Stimulated activated CD4-positive, alpha-beta T cell treated with anti-CD3 and anti-CD28 coated beads, TNF-alpha, amount 100 ng/mL, for 1 hour (primary cell): Measurements from ENCODE around the gene F11R.
"Not testable (repeated sequence)": the region's sequence is repeated elsewhere in the genome, so short reads cannot be mapped to it uniquely, and the experiment has no call there.

Experiments
- DNase-seq, 3 donors: peaks; one replicate each; pipeline ENCODE4 v3.0.0-alpha.2; 2020; ENCODE audit warnings: low read depth in 3 of 3, low spot score in 1 of 3

F11R gene

DNA sequence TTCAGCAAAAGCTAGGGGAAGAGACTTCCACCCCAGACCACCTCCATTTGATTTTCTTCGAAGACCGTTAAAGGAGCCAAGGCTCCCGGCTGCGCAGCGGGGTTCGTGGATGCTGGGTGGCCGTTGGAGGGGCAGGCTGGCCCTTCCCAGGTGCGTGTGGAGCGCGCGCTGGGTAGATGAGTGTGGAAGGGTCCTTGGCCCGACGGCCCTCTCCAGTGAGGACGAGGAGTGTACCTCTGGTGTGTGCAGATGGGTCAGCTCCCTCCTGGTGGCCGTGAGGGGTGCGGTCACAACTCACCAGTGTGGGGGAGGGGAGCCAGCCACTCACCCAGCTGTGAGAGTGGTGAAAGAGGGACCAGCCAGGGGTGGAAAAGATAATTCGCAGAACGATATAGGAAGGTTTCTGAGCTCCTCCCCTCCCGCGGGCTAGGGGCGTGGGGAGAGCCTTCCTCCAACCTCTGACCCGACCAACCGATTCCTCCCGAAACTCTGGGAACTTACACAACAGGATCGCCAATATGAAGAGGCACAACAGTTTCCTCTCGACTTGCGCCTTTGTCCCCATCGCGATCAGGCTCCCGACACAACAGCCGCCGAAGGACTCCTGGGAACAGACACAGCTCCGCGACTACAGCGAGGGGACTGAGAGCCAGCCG is at the start of gene F11R:
Gene F11R, minus strand, starts transcription at position 644 of the 656 bp plus-strand sequence. Its CDS starts 79 bp downstream, at position 565.
- DNase-seq: peak in 1 of 3 donors; percentile 12

DNA sequence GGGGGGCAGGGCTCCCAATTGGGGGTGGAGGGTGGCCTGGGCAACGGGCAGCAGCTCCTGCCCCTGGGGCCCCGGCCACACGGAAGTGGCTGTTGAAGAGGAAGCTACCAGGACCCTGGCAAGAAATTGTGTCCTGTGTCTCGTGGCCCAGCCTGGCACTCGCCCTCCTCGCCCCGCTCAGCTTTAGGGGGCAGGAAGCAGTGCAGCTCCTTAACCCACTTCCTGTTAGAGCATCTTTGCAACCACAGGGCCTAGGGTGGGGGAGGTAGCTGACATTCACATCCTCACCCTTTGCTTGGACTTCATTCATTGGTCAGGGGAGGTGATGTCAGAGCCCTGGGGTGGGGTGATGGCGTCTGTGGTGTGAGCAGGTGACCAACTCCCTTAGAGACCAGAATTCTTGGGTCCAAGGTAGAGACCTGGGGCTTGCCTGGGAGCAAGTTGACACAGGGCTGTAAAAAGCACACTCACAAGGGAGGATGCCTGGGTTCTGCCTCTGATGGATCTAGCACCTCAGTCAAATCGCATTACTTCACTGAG is 48.8 kb upstream of the F11R start, which contains the start of gene ARHGAP30:
Gene ARHGAP30, minus strand, starts transcription at position 161 of the 540 bp plus-strand sequence. CDS start 267 bp downstream, outside the sequence.
- DNase-seq: peak; percentile 46 to 64 (median 62)

DNA sequence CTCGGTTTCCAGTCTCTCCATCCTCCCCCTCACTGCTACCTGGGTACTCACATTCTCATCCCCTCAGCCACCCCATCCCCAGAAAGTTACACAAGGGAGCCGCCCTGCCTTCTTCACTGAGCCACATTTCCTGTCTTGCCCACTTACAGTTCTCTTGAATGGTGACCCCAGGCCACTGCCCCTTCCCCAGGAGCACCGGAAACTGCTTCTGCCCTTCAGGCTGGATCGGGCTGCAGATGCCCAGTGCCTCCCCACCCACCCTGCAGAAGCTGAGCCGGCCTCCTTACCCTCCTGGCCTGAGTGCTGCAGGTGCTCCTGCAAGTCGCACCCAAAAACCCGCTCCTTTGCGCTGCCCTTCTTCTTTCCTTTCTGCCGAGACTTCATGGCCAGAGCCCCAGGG is 48.3 kb upstream of the F11R start:
- no peak for DNase-seq

DNA sequence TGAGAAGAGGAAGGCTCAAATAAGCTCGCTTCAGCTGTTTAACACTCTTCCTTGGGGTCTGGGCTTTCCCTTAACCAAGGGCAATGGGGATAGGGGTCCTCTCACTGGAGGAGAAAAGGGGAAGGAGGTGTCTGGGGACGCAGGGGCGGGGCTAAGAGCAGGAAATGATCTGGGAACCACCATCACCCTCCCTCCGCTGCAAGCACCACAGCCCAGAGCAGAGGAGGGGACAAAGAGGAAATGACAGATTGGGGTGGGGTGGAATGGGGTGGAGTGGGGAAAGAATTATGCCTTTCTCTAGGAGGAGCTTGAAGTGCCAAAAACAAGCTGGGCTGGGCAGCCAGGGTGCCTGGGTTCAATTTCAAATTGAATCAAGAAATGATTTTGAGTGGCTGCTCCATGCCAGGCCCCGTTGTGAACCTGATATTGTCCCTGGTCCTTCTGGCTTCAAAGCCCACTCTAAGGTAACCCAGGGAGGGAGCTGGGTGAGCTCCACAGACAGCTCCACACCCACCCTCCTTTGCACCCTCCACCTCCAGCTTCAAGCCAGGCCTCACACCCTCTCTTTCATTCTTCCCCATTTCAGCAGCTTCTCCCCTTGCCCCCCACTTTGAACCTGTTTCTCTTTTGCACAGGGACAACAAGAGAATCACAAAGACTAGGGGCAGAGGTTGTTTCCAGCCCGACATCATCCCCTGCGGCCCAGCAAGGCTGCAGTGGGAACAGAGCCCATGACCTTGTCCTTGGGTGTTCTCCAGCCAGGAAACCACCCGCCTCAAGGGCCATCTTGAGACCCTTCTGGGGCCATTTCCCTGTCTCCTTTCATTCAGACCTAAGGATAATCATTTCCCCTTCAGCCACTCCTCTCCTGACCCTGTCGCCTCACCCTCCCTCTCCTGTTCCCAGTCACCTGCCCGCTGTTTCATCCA is 47.6 kb upstream of the F11R start:
- peak; percentile 51 to 64 (median 60) for DNase-seq

DNA sequence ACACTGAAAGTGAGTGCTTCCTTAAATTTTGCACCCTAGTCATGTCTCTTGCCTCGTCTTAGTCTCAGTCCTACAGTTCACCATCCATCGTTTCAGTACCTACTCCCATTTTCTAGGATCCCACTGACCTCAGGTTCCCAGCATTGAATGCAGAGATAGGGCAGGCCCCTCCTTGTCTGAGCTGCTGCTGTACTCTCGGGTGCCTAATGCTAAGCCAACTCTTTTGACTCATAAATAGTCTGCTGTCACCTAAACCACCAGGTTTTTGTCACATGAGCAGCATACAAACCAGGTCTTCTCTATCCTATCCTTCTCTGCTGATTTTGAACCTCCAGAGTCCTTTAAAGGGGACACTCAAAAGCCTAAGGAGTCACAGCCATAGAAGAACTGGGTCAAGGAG is 45.7 kb upstream of the F11R start:
- DNase-seq: no peak

DNA sequence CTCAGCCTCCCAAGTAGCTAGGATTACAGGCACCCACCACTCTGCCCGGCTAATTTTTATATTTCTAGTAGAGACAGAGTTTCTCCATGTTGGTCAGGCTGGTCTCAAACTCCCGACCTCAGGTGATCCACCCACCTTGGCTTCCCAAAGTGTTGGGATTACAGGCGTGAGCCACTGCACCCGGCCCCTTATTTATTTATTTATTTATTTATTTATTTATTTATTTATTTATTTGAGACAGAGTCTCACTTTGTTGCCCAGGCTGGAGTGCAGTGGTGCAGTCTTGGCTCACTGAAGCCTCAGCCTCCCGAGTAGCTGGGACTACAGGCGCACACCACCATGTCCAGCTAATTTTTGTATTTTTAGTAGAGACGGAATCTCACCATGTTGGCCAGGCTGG is 44.7 kb upstream of the F11R start:
- not testable (repeated sequence) for DNase-seq

DNA sequence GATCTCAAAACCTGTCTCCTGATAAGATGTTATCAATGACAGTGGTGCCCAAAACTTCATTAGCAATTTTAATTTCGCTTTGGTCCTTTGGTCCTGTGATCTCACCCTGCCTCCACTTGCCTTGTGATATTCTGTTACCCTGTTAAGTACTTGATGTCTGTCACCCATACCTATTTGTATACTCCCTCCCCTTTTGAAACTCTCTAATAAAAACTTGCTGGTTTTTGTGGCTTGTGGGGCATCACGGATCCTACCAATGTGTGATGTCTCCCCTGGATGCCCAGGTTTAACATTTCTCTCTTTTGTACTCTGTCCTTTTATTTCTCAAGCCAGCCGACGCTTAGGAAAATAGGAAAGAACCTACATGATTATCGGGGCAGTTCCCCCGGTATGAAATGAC is 43.0 kb upstream of the F11R start:
- DNase-seq: not testable (repeated sequence)

DNA sequence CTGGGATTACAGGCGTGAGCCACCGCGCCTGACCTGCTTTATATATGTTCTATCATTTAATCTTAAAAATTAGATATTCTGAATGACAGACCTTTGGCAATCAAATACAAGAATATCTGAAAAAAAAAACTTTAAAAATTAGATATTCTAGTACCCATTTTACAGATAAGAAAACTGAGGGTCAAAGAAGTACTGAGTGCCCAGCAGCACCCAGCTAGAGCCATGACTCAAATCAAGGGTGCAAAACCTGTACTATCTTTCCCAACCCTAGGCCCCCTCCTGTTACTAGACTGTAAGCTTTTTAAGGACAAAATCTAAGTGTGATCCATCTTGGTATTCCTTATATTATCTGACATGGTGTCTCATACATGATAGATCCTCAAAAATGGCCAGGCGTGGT is 40.5 kb upstream of the F11R start:
- no peak for DNase-seq

DNA sequence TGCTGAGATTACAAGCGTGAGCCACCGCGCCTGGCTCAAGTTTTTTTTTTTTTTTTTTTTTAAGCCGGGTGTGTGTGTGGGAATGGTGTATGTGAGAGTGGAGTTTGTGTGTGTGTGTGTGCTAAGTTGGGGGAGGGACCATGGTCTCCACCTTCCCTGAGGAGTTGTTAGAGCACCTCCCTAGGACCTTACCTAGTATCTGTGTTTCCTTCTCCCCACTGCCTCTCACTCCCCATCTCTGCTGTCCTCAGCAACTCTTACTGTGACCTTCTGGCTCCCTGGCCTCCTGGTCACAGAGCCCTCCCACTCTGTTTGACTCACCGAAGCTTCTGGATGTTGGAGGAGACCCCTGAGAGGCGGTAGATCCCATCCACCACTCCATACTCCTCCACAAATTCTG is 38.3 kb upstream of the F11R start:
- no peak for DNase-seq

GRCh38 chr1:161054805-161055204 is 33.9 kb upstream of the F11R start:
- no peak for DNase-seq

DNA sequence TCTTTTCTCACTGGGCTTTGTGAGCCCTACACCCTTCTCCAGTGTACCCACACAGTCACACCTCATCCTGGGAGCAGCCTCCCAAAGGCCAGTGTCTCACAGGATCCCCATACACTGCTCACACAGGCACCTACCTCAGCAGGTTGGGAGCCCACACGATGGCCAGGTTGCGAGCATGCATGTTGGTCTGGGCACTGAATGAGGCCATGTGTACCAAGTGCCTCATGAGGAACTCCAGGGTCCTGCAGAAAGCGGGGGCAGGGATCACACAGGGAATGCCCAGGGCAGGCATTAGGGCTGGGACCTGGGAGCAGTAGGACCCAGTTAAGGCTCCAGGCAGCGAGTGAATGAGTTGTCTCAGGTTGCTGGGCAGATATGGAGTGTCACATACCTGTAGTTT is 33.3 kb upstream of the F11R start:
- no peak for DNase-seq

GRCh38 chr1:161052899-161053298 is 31.9 kb upstream of the F11R start:
- no peak for DNase-seq

DNA sequence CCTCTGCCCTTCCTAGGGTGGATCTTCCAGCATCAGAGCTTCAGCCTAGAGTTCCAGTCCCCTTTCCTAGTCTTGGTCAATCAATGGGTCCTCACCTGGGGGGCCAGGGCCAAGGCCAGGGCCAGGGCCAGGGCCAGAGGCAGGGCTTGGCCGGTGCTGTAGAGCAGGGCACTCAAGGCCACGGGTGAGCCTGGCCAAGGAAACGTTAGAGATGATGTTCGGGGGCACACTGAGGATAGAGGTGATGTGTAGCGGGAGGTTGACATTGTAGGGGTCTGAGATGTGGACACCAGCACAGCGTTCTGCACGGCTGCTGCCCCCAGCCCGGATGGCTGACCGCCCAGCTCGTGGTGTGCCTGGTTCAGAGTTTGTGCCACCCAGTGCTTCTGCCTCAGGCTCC is 30.3 kb upstream of the F11R start:
- no peak for DNase-seq

DNA sequence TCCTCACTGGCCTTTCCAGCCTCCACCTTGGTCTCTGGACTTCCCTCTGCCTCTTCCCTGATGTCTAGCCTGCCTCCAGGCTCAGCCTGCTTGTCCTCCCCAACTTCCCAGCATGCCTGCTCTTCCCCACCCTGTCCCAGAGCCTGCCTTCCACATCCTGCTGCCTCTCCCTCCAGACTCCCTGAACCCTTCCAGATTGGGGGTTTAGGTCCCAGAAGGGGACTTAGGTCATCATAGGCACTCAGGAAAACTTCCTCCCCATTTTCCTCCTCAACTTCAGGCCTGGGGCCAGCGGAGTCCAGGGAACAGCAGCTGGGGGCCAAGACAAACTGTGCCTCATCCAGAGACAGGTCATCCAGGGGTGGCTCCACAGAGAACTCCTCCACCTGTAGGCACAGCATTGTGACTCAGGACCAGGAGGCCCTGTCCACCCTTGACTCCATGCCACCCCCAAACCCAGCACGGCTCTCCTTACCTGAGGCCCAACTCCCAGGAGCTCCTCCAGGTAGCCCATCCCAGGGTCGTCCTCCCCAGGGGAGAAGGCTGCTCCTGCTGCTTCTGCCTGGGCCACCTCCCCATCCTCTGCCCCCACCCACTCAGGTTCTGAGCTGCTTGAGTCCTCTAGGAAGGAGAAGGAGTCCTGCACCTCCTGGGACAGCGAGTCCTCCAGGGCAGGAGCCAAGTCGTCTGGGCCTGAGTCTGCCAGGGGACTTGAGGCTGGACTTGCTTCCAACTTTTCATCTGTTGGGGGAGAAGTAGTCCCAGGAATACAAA is 28.2 kb upstream of the F11R start:
- no peak for DNase-seq

- no peak for DNase-seq
These were observed 26.8 kb upstream of the F11R start for GRCh38 chr1:161047436-161048420.

DNA sequence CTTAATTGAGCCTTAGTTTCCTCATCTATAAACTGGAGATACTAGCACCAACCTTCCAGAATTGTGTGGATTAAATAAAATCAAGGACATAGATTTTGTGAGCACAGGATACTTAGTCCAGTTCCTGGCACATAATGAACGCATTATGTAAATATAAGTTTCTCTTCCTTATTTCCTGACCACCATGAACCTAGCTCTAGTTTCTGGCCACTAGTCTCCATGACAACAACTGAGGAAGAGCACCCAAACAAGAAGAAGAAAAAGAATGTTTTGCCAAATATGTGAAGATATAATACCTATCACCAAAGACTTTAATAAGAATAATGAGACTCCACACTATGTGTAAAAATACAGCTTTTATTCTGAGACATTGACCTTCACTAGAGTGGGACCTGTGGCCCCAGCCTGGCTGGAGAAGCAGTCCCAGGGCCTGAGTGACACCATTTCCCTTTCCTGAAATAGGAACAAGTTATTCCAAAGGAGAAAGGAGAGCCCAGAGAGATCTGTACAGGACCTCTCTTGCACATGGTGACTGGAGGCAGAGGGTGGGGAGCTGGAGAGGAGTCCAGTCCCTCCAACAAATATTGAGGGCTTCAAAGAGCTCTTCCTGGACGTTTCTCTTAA is 25.8 kb upstream of the F11R start:
- DNase-seq: no peak

DNA sequence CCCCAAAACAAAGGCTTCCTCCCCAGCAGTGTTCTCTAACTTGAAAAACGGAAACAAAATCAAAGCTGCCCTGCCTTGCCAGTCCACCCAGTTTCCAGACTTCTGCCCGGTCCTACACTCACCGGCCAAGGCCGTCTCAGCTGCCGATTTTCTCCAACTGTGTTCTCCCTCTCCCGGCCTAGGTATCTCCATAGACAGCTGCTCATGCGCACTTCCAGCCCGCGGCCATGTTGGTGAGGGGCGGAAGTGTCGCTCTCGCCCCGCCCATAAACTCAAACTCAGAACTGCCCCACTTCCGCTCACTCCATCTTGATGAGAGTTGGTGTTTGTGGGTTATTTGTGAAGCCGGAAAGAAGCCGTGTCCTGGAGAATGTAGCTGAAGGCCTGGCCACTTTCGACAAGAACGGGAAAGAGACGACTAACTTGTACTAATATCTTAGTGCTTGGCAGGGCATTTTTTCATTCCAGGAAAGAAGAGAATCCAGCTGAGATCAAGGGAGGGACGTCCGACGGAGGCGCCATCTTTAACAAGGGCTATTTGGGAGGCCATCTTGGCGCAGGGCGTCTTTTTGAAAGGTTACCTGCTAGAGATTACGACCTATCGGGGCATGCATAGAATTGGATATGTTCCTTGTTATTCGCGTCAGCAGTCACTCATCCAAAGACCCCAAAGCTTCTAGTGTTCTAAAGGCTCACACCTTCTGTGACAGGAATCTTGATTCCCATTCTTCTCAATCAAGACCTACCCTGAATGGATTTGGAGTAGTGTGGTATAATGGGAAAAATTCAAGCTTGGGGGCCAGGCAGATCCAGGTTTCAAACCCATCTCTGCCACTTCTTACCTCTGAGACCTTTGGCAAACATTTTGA is 25.0 kb upstream of the F11R start, which contains the start of gene USF1:
Gene USF1, minus strand, starts transcription at position 242 of the 869 bp plus-strand sequence. CDS start 2,702 bp downstream, outside the sequence.
- DNase-seq: peak; percentile 84 to 85 (median 84)
